ENCODE data around the gene GALNTL6. TPM values are rescaled to one million over a fixed set of nuclear protein-coding genes. Genes with fewer than 3 reads are reported as not detected.

The GALNTL6 gene
- total RNA-seq, 1 donor from 2014 or later, result 0.61 TPM

DNA sequence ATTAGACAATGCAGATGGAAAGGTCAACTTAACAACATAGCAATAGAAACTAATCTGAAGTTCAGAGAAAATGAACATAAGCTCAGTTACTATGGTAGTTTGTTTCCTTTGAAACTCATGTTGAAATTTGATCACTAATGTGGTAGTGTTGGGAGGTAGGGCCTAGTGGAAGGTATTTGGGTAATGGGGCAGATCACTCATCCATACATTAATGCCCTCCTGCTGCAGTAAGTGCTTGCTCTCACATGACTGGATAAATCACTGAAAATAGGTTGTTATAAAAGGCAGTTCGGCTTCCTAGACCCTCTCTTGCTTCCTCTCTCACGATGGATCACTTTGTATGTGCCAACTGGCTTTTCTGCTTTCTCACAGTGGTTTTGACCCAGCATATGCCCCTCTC, 788.0 kb downstream of the GALNTL6 start:
- H3K27ac ChIP-seq (ENCODE audit: low read depth, low read length), result no peak overlapping the region
- no peak overlapping the region for H3K4me3 ChIP-seq (ENCODE audit: insufficient read depth, low read depth, low read length)
- DNase-seq (ENCODE audit: low read depth) (no peak), FAIRE-seq (no peak)
- no peak for TF ChIP-seq EZH2 (IDR thresholded peaks at IDR 0.05; ENCODE audit: insufficient read depth, low read length)
- TF ChIP-seq, protein P1, sequence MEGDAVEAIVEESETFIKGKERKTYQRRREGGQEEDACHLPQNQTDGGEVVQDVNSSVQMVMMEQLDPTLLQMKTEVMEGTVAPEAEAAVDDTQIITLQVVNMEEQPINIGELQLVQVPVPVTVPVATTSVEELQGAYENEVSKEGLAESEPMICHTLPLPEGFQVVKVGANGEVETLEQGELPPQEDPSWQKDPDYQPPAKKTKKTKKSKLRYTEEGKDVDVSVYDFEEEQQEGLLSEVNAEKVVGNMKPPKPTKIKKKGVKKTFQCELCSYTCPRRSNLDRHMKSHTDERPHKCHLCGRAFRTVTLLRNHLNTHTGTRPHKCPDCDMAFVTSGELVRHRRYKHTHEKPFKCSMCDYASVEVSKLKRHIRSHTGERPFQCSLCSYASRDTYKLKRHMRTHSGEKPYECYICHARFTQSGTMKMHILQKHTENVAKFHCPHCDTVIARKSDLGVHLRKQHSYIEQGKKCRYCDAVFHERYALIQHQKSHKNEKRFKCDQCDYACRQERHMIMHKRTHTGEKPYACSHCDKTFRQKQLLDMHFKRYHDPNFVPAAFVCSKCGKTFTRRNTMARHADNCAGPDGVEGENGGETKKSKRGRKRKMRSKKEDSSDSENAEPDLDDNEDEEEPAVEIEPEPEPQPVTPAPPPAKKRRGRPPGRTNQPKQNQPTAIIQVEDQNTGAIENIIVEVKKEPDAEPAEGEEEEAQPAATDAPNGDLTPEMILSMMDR (IDR thresholded peaks at IDR 0.05; ENCODE audit: insufficient read depth, low read depth, low read length), result no peak
- H2AFZ ChIP-seq (ENCODE audit: low read depth, low read length), result no peak overlapping the region
- H3K36me3 Mint-ChIP-seq (ENCODE audit: low read depth, unreplicated experiment), result no peaks in the 10 kb centered on the region
- no peak overlapping the region for H3K9ac ChIP-seq (ENCODE audit: low read length)
- no peaks in the 10 kb centered on the region for H3K79me2 ChIP-seq (ENCODE audit: insufficient read depth, low read length)
- no peaks in the 10 kb centered on the region for H4K20me1 ChIP-seq (ENCODE audit: insufficient read depth, low read length)
- no peaks in the 10 kb centered on the region for H3K4me1 ChIP-seq (ENCODE audit: insufficient read depth, low read length)
- H3K4me2 ChIP-seq (ENCODE audit: low read length), result no peak overlapping the region
- no peak overlapping the region for H3K27ac Mint-ChIP-seq (ENCODE audit: unreplicated experiment)
- H3K27me3 ChIP-seq (ENCODE audit: insufficient read depth, low read length), result no peaks in the 10 kb centered on the region
- H3K36me3 ChIP-seq (ENCODE audit: insufficient read depth, low read length), result no peaks in the 10 kb centered on the region
- H3K4me3 Mint-ChIP-seq (ENCODE audit: unreplicated experiment), result no peak overlapping the region
- H3K4me1 Mint-ChIP-seq (ENCODE audit: low read depth, unreplicated experiment), result peaks cover 14% of the 10 kb centered on the region
- H3K9me3 Mint-ChIP-seq (ENCODE audit: unreplicated experiment), result no peaks in the 10 kb centered on the region
- no peaks in the 10 kb centered on the region for H3K27me3 Mint-ChIP-seq (ENCODE audit: low read depth, unreplicated experiment)
- H3K9me3 ChIP-seq (ENCODE audit: insufficient read depth, low read depth, low read length), result no peaks in the 10 kb centered on the region

DNA sequence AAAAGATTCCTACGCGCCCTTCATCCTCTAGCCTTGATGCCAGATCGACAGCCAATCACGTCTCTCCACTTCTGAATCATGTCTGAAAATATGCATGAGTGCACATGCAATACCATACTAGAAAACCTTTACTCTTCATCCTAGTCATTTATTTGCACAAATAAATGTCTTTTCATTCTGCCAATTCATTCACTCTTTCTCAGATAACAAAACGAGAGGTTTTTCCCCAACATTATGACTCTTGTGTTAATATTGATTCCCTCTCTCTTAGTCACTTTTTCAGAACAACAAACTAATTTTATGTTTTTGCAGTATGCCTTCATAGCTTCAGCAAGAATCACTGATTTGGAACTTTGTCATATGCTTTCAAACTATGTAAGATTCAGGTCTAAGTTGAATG, 806.0 kb downstream of the GALNTL6 start:
- Mint-ChIP-seq H3K9me3 (ENCODE audit: unreplicated experiment) (no peaks in the 10 kb centered on the region), H3K27me3 (ENCODE audit: low read depth, unreplicated experiment) (no peaks in the 10 kb centered on the region), H3K36me3 (ENCODE audit: low read depth, unreplicated experiment) (no peaks in the 10 kb centered on the region), H3K4me1 (ENCODE audit: low read depth, unreplicated experiment) (no peaks in the 10 kb centered on the region), H3K4me3 (ENCODE audit: unreplicated experiment) (no peak overlapping the region), H3K27ac (ENCODE audit: unreplicated experiment) (no peak overlapping the region)
- no peak for DNase-seq (ENCODE audit: low read depth)
- TF ChIP-seq, protein P1 (IDR thresholded peaks at IDR 0.05; ENCODE audit: insufficient read depth, low read depth, low read length), result no peak
- TF ChIP-seq EZH2 (IDR thresholded peaks at IDR 0.05; ENCODE audit: insufficient read depth, low read length), result no peak
- Histone ChIP-seq H3K4me3 (ENCODE audit: insufficient read depth, low read depth, low read length) (no peak overlapping the region), H3K27ac (ENCODE audit: low read depth, low read length) (no peak overlapping the region), H3K4me2 (ENCODE audit: low read length) (no peak overlapping the region), H4K20me1 (ENCODE audit: insufficient read depth, low read length) (no peaks in the 10 kb centered on the region), H2AFZ (ENCODE audit: low read depth, low read length) (no peak overlapping the region), H3K4me1 (ENCODE audit: insufficient read depth, low read length) (no peaks in the 10 kb centered on the region), H3K36me3 (ENCODE audit: insufficient read depth, low read length) (no peaks in the 10 kb centered on the region), H3K79me2 (ENCODE audit: insufficient read depth, low read length) (no peaks in the 10 kb centered on the region), H3K27me3 (ENCODE audit: insufficient read depth, low read length) (no peaks in the 10 kb centered on the region), H3K9me3 (ENCODE audit: insufficient read depth, low read depth, low read length) (no peaks in the 10 kb centered on the region), H3K9ac (ENCODE audit: low read length) (no peak overlapping the region)
- FAIRE-seq, result no peak

DNA sequence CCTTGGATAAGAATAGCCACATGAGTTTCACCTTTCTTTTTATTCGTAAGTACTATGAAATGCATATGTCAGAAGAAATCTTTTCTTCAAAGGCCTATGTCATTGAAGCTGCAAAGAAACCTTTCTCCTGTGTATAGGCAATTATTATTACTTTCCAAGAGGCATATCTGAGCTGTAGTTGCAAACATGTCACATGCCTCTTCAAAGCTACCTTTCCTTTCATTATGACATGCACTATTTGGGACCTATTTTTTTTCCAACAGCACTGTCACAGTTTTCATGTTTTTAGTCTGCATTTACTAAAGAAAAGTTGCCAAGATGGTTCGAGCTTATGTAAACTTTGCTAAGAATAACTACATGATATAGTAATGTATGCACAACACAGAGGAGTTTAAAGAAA, 806.6 kb downstream of the GALNTL6 start:
- TF ChIP-seq, protein P1 (IDR thresholded peaks at IDR 0.05; ENCODE audit: insufficient read depth, low read depth, low read length), result no peak
- Histone ChIP-seq H4K20me1 (ENCODE audit: insufficient read depth, low read length) (no peaks in the 10 kb centered on the region), H3K4me1 (ENCODE audit: insufficient read depth, low read length) (no peaks in the 10 kb centered on the region), H3K9ac (ENCODE audit: low read length) (no peak overlapping the region), H2AFZ (ENCODE audit: low read depth, low read length) (no peak overlapping the region), H3K9me3 (ENCODE audit: insufficient read depth, low read depth, low read length) (no peaks in the 10 kb centered on the region), H3K27ac (ENCODE audit: low read depth, low read length) (no peak overlapping the region), H3K79me2 (ENCODE audit: insufficient read depth, low read length) (no peaks in the 10 kb centered on the region), H3K4me3 (ENCODE audit: insufficient read depth, low read depth, low read length) (no peak overlapping the region), H3K4me2 (ENCODE audit: low read length) (no peak overlapping the region), H3K36me3 (ENCODE audit: insufficient read depth, low read length) (no peaks in the 10 kb centered on the region), H3K27me3 (ENCODE audit: insufficient read depth, low read length) (no peaks in the 10 kb centered on the region)
- DNase-seq (ENCODE audit: low read depth), result no peak
- no peak overlapping the region for H3K4me3 Mint-ChIP-seq (ENCODE audit: unreplicated experiment)
- H3K27ac Mint-ChIP-seq (ENCODE audit: unreplicated experiment), result no peak overlapping the region
- H3K4me1 Mint-ChIP-seq (ENCODE audit: low read depth, unreplicated experiment), result no peaks in the 10 kb centered on the region
- no peaks in the 10 kb centered on the region for H3K9me3 Mint-ChIP-seq (ENCODE audit: unreplicated experiment)
- no peak for FAIRE-seq
- no peaks in the 10 kb centered on the region for H3K36me3 Mint-ChIP-seq (ENCODE audit: low read depth, unreplicated experiment)
- H3K27me3 Mint-ChIP-seq (ENCODE audit: low read depth, unreplicated experiment), result no peaks in the 10 kb centered on the region
